ENCODE data around the gene CCNF.

Gene CCNF

GRCh38 chr16:2489581-2489980, 60.3 kb downstream of the CCNF start:
- DNase-seq = no peak

GRCh38 chr16:2490190-2491105, 61.2 kb downstream of the CCNF start:
- no peak for DNase-seq

GRCh38 chr16:2492292-2492691, 63.0 kb downstream of the CCNF start:
- DNase-seq = no peak

DNA sequence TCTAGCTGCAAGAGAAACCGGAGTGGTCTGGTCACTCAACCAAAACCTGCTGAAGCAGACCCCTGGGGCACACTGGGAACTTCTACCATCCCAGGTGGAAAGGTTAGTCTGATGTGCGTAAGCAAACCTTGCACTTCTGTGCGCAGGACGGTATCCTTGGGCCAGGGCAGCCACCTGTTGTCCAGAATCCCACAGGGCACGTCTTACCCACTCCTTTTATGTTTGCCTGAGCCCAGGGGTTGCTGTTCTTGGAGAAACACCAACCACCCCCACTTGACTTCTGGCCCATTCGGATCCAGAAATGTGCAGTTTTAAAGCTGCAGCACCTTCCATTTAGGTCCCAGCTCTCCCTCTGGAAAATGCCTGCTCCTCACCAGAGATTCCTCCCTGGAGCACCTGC, 64.4 kb downstream of the CCNF start:
- DNase-seq = no peak

DNA sequence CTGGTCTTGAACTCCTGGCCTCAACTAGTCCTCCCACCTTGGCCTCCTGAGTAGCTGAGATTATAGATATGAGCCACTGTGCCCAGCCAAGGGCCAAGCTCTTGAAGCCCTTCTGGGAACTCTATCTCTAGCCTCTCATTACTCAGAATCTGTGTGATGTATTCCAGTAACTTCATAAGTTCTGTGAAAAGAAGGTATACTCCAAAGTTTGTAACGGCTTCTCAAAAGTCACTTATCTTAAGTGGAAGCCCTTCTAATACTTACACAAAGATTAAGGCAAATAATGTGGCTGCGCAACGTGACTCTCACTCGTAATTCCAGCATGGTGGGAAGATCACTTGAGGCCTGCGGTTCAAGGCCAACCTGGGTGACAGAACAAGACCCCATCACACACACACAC, 65.4 kb downstream of the CCNF start:
- no peak for DNase-seq

GRCh38 chr16:2495041-2495440, 65.8 kb downstream of the CCNF start:
- no peak for DNase-seq

DNA sequence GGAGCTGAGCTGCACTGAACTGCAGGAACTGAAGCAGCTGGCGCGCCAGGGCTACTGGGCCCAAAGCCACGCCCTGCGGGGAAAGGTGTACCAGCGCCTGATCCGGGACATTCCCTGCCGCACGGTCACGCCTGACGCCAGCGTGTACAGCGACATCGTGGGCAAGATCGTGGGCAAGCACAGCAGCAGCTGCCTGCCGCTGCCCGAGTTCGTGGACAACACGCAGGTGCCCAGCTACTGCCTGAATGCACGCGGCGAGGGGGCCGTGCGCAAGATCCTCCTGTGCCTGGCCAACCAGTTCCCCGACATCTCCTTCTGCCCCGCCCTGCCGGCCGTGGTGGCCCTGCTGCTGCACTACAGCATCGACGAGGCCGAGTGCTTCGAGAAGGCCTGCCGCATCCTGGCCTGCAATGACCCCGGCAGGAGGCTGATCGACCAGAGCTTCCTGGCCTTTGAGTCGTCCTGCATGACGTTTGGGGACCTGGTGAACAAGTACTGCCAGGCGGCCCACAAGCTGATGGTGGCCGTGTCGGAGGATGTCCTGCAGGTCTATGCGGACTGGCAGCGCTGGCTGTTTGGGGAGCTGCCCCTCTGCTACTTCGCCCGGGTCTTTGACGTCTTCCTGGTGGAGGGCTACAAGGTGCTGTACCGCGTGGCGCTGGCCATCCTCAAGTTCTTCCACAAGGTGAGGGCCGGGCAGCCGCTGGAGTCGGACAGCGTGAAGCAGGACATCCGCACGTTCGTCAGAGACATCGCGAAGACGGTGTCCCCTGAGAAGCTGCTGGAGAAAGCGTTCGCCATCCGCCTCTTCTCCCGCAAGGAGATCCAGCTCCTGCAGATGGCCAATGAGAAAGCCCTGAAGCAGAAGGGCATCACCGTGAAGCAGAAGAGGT, 67.2 kb downstream of the CCNF start:
- DNase-seq = no peak

DNA sequence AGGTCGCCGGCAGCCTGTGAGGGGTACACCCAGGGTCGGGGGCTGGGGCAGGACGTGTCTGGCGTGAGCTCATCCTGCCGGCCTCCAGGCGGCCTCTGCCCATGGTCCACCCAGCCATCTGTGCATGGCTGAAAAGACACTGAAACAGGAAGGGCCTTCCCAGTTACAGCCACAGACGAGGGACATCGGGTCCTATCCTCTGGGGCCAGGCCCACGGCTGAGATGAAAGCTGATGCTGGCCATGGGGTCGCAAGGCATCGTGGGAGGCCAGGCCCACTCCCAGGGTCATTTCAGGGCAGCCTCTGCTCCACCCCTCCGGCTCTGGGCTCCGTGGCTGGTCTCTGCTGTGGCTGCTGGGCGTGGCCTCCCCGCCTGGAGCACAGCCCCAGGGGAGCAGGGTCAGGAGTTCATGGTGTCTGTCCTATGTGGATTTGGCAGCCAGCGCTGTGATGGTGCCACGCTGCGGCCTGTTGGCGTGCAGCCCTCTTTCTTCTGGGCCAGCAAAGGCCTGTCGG, 67.9 kb downstream of the CCNF start:
- DNase-seq = no peak

DNA sequence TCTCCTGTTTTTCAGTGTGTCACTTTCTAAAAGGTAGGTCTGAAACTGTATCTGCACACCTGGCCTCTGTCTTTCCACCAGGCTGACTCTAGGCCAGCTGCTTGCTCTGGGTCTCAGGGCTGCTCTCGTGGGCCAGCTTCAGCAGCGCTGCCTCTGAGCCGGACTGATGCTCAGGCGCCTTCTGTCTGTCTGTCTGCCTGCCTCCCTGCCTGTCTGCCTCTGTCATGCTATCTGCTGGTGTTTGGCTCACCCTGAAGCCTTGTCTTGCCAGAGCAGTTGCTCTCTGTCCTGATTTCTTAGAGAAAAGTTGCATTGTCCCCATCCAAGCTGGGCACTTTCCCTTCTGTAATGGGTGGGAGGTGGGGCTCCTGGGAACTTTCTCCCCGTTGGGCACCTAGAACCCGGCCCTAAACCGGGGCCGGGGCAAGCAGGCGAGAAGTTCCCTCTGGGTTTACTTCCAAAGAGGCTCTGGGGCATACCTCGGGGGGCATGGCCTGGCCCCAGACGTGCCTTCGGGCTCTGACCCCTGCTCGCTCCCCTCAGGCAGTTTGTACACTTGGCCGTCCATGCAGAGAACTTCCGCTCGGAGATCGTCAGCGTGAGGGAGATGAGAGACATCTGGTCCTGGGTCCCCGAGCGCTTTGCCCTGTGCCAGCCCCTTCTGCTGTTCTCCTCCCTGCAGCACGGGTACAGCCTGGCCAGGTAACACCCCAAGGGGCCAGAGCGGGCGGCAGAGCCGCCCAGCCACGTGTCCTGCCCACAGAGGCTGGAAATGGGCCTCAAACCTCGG, 68.6 kb downstream of the CCNF start:
- DNase-seq = no peak

GRCh38 chr16:2498531-2499253, 69.4 kb downstream of the CCNF start:
- DNase-seq = no peak

DNA sequence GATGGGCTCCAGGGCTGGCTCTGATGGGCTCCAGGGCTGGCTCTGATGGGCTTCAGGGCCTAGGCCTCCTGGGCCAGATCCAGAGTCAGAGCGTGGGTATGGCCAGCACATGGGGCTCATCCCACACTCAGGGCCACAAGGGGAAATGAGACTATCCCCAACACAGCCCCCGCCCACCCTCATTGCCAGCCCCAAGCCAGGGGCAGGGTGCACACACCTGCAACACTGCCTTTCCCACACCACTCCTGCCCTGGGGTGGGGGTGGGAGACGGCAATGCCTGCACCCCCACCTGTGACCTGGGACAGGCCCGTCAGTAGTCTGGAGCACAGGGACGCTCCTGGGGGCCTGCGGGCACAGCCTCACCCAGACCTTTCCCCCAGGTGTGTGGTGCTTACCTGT, 70.2 kb downstream of the CCNF start:
- no peak for DNase-seq

DNA sequence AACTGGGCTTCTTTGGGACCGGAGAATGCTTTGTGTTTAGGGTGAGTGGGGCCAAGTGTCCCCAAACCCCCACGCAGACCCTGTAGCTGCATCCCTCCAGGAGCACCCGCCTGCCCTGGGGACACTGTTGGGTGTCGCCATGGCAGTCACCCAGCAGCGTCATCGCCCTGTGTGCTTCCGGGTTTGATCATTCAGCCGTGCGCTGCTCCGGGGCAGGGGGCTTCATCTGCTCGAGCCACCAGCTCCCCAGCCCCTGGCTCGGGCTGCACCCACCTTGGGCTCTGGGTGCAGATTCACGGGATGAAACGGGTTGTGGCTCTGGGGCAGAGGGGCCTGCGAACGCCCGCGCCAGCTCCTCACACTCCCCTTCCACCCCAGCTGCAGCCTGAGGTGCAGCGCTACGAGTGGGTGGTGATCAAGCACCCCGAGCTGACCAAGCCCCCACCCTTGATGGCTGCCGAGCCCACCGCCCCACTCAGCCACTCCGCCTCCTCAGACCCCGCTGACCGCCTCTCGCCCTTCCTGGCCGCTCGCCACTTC, 70.7 kb downstream of the CCNF start:
- no peak for DNase-seq

DNA sequence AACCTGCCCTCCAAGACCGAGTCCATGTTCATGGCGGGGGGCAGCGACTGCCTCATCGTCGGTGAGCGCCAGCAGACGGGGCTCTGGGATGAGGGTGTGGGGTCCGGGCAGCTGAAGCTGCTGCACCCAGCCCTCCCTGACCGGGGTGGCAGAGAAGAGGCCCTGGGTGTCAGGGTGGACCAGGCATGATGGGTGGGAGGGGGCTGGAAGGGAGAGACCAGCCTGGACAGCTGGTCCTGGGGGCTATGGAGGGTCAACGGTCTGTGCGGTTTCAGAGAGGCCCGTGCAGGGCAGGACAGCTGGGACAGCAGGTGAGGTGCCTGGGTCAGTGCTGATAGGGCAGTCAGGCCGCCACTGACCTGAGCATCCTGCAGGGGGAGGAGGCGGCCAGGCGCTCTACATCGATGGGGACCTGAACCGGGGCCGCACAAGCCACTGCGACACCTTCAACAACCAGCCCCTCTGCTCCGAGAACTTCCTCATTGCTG, 71.2 kb downstream of the CCNF start:
- no peak for DNase-seq

DNA sequence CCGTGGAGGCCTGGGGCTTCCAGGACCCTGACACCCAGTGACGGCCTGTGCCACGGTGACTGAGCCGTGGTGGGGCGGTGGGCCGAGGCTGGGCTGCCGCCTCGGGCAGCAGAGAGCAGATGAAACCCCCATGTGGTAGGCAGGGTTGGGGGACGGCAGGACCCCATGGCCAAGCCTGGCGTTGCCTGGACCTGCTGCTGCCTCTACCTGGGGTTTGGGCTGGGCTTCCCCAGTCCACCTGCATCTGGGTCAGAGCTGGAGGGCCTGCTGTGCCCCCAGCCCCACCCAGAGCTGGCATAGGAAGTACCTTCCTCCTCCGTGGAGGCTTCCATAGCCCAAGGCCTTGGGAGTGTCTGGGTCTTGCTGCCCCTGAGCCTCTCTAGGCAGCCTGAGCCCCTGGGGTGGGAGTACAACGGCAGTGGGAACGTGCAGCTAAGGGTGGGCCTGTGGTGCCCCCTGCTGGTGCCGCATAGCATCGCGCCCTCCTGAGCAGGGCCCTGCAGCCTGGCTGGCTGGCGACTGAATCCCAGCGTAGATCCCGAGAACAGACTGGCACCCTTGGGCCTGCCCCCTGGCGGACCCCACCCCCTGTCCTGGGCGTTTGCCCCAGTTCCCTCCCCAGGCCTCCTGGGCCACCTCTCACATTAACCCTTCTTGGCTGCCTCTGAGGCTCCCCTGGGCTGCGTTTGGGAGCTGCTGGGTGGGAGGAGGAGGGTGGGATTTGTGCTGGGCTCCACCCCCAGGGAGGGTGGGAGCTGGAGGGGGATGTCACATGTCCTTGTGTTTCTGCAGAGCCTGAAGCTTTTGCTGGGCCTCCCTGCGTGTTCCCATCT, 71.9 kb downstream of the CCNF start:
- peak; percentile 76 for DNase-seq

GRCh38 chr16:2501946-2502895, 73.0 kb downstream of the CCNF start:
- no peak for DNase-seq

DNA sequence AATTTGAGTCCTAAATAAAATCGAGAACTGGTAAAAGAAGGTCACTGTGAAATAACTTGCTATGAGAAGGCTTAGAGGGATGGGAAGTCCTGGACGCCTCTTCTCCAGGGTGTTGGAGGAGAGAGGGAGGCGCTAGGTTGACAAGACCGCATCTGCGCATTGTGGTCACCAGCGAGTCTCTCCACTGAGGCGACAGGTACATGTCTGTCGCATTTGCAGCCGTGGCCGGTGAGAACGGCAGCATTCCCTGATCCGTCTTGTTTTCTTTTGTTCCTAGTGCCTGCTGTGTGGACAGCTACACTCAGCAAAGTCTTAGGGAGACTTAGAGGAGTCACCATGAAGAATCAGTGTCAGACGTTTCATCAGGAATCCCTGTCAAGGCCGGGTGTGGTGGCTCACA, 76.4 kb downstream of the CCNF start:
- no peak for DNase-seq

GRCh38 chr16:2507052-2507659, 77.9 kb downstream of the CCNF start:
- DNase-seq = peak; percentile 70

DNA sequence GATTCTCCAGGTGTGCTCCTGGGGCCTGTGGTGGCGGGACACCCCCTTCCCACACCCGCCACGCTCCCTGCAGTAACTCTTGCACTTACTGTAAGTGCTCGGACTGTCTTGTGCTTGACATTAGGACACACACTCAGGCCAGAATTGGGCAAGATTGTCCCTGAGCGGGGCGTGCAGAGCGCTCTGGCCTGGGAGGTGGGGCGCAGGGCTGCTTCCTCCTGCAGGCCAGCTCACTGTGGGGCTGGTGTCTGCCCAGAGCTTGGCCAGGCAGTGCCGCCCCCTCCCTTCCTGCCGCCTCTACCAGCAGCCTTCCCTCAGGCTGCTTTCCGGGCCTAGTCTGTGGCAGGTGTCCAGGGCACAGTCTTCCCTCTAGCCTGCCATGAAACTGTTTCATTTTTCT, 78.4 kb downstream of the CCNF start:
- peak; percentile 60 for DNase-seq

All from CD4-positive, alpha-beta T cell treated with Interleukin-15 for 1 hour (primary cell).